Fibroblast of mammary gland (primary cell): ENCODE data around the gene C22orf15.

ENCODE experiments used
- DNase-seq: peaks from one replicate; pipeline ENCODE4 v3.0.0-alpha.2; 2010; ENCODE audit warnings: low read depth
- H3K4me3 ChIP-seq: 2 replicates; pipeline ENCODE4 v1.5.1; 2011; ENCODE audit warnings: low read depth, mild to moderate bottlenecking, low read length, moderate library complexity; ENCODE audit not compliant: control insufficient read depth
- TF ChIP-seq, protein P1 (sequence below): conservative IDR thresholded peaks from 2 replicates; pipeline ENCODE4 v1.5.1; 2011; ENCODE audit warnings: low read depth, low read length, inconsistent platforms; ENCODE audit not compliant: control insufficient read depth, insufficient read depth

Gene C22orf15

GRCh38 chr22:23783265-23784150 is 20.7 kb downstream of the C22orf15 start:
- TF ChIP-seq, protein P1, sequence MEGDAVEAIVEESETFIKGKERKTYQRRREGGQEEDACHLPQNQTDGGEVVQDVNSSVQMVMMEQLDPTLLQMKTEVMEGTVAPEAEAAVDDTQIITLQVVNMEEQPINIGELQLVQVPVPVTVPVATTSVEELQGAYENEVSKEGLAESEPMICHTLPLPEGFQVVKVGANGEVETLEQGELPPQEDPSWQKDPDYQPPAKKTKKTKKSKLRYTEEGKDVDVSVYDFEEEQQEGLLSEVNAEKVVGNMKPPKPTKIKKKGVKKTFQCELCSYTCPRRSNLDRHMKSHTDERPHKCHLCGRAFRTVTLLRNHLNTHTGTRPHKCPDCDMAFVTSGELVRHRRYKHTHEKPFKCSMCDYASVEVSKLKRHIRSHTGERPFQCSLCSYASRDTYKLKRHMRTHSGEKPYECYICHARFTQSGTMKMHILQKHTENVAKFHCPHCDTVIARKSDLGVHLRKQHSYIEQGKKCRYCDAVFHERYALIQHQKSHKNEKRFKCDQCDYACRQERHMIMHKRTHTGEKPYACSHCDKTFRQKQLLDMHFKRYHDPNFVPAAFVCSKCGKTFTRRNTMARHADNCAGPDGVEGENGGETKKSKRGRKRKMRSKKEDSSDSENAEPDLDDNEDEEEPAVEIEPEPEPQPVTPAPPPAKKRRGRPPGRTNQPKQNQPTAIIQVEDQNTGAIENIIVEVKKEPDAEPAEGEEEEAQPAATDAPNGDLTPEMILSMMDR = no peak
- H3K4me3 ChIP-seq = no peak overlapping the region
- DNase-seq = no peak

DNA sequence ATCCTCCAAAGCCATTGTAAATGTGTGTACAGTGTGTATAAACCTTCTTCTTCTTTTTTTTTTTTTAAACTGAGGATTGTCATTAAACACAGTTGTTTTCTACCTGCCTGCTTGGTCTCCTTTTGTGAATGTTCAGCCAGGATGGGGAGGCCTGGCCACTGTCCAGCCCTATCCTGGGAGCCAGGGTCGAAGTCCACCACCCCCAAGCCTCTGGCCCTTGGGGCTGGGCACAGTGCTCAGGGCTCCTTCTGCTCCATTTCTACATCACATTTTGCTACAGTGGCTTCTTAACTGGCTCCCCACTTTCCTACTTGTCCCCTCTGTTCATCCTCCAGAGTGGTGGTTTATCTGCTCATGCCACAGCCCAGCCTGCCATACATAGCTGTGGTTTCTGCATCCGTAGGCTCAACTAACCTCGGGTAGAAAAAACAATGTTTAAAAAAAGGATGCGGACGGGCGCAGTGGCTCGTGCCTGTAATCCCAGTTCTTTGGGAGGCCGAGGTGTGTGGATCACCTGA is 21.5 kb downstream of the C22orf15 start:
- TF ChIP-seq, protein P1 = no peak
- DNase-seq = no peak
- H3K4me3 ChIP-seq = no peak overlapping the region

- TF ChIP-seq, protein P1 = no peak
- no peak for DNase-seq
Measured at GRCh38 chr22:23786261-23786710, 23.5 kb downstream of the C22orf15 start.

GRCh38 chr22:23786752-23787599 is 24.2 kb downstream of the C22orf15 start, which contains the start of gene SMARCB1:
Gene SMARCB1, plus strand, starts transcription at chr22:23786966. Its CDS starts 204 bp downstream, at chr22:23787170.
- peak within 1 kb of the TSS; percentile 71 for H3K4me3 ChIP-seq
- DNase-seq = peak; percentile 89
- TF ChIP-seq, protein P1 = no peak

More at GRCh38 chr22:23786261-23786710, 23.5 kb downstream of the C22orf15 start:
- H3K4me3 ChIP-seq = peak overlapping the region; percentile 30

DNA sequence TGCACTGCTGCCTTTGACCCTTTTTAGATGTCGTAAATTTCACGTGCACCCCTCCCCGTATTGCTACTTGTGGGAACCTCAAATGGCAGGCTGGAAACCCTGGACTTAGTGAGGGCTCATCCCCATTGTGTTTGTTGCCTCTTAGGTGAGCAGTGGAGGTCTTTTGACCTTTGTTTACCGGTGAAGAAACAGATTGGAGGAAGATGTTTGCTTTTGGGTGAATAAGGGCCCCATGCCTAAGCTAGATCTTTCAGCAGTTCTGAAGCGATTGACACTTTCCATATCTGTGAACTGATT is 24.8 kb downstream of the C22orf15 start:
- peak overlapping the region; percentile 71 for H3K4me3 ChIP-seq
- no peak for DNase-seq
- TF ChIP-seq, protein P1 = no peak

DNA sequence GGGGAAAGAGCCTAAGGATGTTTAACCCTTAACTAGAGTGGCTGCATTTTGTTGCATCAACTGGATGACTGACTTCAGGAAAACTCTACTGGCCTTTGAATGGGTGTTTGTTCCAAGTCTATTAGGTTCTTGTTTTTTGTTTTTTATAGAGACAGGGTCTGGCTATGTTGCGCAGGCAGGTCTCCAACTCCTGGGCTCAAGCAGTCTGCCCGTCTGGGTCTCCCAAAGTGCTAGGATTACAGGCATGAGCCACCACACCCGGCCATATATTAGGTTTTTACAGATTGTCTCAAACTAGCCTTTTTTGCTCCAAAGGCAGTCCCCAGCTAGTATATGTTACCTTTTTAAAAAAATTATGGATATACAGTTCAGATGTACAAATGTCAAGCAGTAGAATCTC is 25.1 kb downstream of the C22orf15 start:
- no peak for DNase-seq
- TF ChIP-seq, protein P1 = no peak
- peak overlapping the region; percentile 71 for H3K4me3 ChIP-seq
